K562 (cell line): ENCODE data around the gene ZNF599. TPM values are rescaled to one million over a fixed set of nuclear protein-coding genes. Genes with fewer than 3 reads are reported as not detected.

Experiments used
- KDM5B ChIP-seq: fragments of 200-600 bp; sonication (generic); IDR thresholded peaks from 2 replicates; pipeline ENCODE4 v1.6.1; 2012; ENCODE audit warnings: low read depth, mild to moderate bottlenecking, moderate library complexity, low read length, control low read depth, inconsistent platforms; ENCODE audit not compliant: insufficient replicate concordance
- MAZ ChIP-seq, 2 experiments: fragments of 450-650 bp in 1 of 2; sonication (generic) in 1 of 2; formaldehyde crosslinking; IDR thresholded peaks in 1 of 2; conservative IDR thresholded peaks in 1 of 2; 2 replicates each; pipeline versions ENCODE4 v1.4.0 to v1.5.0; 2020; ENCODE audit warnings: mild to moderate bottlenecking in 1 of 2, missing genetic modification reagents in 1 of 2
- MTF1 ChIP-seq: fragments of 250-450 bp; sonication (Bioruptor Pico); IDR thresholded peaks from 2 replicates; pipeline ENCODE4 v1.9.0; 2021; ENCODE audit warnings: moderate library complexity, mild to moderate bottlenecking, inconsistent platforms, borderline replicate concordance
- NRF1 ChIP-seq, 2 experiments: fragments of 450-650 bp; IDR thresholded peaks in 1 of 2; conservative IDR thresholded peaks in 1 of 2; 2 replicates each; pipeline ENCODE4 v1.6.1; 2014; ENCODE audit warnings: mild to moderate bottlenecking in 2 of 2
- OTX1 ChIP-seq: fragments of 450-650 bp; formaldehyde crosslinking; IDR thresholded peaks from 2 replicates; pipeline ENCODE4 v1.4.0; 2022; ENCODE audit warnings: mild to moderate bottlenecking
- PBX2 ChIP-seq, 2 experiments: IDR thresholded peaks in 1 of 2; conservative IDR thresholded peaks in 1 of 2; 2 replicates each; pipeline ENCODE4 v1.6.1; 2016; ENCODE audit warnings: low read depth in 2 of 2, mild to moderate bottlenecking in 1 of 2, missing compliant biosample characterization in 1 of 2, missing genetic modification characterization in 1 of 2, moderate library complexity in 1 of 2
- PRPF4 ChIP-seq: fragments of 200-400 bp; formaldehyde crosslinking; IDR thresholded peaks from one replicate; pipeline ENCODE4 v1.6.1; 2017; ENCODE audit warnings: low read length, low read depth, mild to moderate bottlenecking; ENCODE audit not compliant: insufficient read depth, poor library complexity, severe bottlenecking
- SPI1 ChIP-seq: IDR thresholded peaks from 2 replicates; pipeline ENCODE4 v1.6.1; 2011; ENCODE audit warnings: low read depth, low read length, control low read depth, borderline replicate concordance
- STAT5B ChIP-seq: fragments of 250-450 bp; sonication (Bioruptor Pico); IDR thresholded peaks from 2 replicates; pipeline ENCODE4 v1.8.0; 2021; ENCODE audit warnings: mild to moderate bottlenecking, inconsistent platforms
- ZNF561 ChIP-seq: fragments of 450-650 bp; formaldehyde crosslinking; conservative IDR thresholded peaks from 2 replicates; pipeline ENCODE4 v1.4.0; 2020; ENCODE audit warnings: mild to moderate bottlenecking, moderate library complexity
- polyA plus RNA-seq, 8 experiments: library from polyadenylated mRNA; depleted of rRNA in 4 of 8; stranded (reverse) in 5 of 8; unstranded in 3 of 8; fragments of >200 nt; fragmentation: Nextera tagmentation in 2 of 8; fragmentation: Illumina TruSeq in 1 of 8; extraction: Ambion mirVana in 2 of 8; extraction: Trizol in 1 of 8; gene quantifications; 2 replicates each; pipeline versions ENCODE4 v1.2.1 to v1.2.3, GENCODE V29; 2011 to 2014; ENCODE audit warnings: inconsistent platforms in 1 of 8, missing spikeins in 1 of 8
- total RNA-seq, 7 experiments: library from RNA; depleted of rRNA in 6 of 7; stranded (reverse); fragments of >200 nt in 6 of 7; fragmentation: Illumina TruSeq in 2 of 7; extraction: Trizol in 2 of 7; gene quantifications; 2 replicates each; pipeline versions ENCODE4 v1.2.1 to v1.2.3, GENCODE V29; 2011 to 2021; ENCODE audit warnings: low replicate concordance in 1 of 7
- TF ChIP-seq, protein P1 (sequence below), 2 experiments: fragments of 450-650 bp in 1 of 2; sonication (generic) in 1 of 2; formaldehyde crosslinking; conservative IDR thresholded peaks; 2 replicates each; pipeline versions ENCODE4 v1.4.0 to v1.8.1; 2020 to 2022; ENCODE audit warnings: mild to moderate bottlenecking in 1 of 2, missing genetic modification reagents in 1 of 2

ZNF599 gene
- total and polyA plus RNA-seq, 9 of the 15 experiments (the other 6 are each of a cell fraction or from before 2014, with no cell fraction given) = 0.71 to 6.7 (median 2.8) TPM

GRCh38 chr19:34794066-34794960, 21.3 kb upstream of the ZNF599 start (continued):
- no peak for TF ChIP-seq PBX2 (CRISPR knock-in tag; IDR thresholded peaks at IDR 0.05; ENCODE audit: low read depth)
- no peak for TF ChIP-seq PBX2 (tag; conservative IDR thresholded peaks at IDR 0.05; ENCODE audit: low read depth)
- TF ChIP-seq MTF1 (CRISPR knock-in tag) = no peak
- no peak for TF ChIP-seq SPI1
- TF ChIP-seq ZNF561 (CRISPR knock-in tag) = no peak
- TF ChIP-seq STAT5B (CRISPR knock-in tag) = no peak
- TF ChIP-seq PRPF4 = no peak
- no peak for TF ChIP-seq KDM5B
- no peak for TF ChIP-seq OTX1
- TF ChIP-seq NRF1 (conservative IDR thresholded peaks at IDR 0.05 in 1 of 2, IDR thresholded peaks at IDR 0.05 in 1 of 2) = no peak
- TF ChIP-seq MAZ (CRISPR knock-in tag; conservative IDR thresholded peaks at IDR 0.05 in 1 of 2, IDR thresholded peaks at IDR 0.05 in 1 of 2) = no peak
- TF ChIP-seq, protein P1, sequence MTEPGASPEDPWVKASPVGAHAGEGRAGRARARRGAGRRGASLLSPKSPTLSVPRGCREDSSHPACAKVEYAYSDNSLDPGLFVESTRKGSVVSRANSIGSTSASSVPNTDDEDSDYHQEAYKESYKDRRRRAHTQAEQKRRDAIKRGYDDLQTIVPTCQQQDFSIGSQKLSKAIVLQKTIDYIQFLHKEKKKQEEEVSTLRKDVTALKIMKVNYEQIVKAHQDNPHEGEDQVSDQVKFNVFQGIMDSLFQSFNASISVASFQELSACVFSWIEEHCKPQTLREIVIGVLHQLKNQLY (CRISPR knock-in tag; conservative IDR thresholded peaks at IDR 0.05) = no peak
